DLD1 (cell line): ENCODE measurements around the gene HINT2.

Source experiments
- in situ Hi-C: cut with HindIII; loops from 2 replicates; pipeline ENCODE4 v1.10.0; 2017; ENCODE audit warnings: low sequenced_read_pairs

HINT2 gene

DNA sequence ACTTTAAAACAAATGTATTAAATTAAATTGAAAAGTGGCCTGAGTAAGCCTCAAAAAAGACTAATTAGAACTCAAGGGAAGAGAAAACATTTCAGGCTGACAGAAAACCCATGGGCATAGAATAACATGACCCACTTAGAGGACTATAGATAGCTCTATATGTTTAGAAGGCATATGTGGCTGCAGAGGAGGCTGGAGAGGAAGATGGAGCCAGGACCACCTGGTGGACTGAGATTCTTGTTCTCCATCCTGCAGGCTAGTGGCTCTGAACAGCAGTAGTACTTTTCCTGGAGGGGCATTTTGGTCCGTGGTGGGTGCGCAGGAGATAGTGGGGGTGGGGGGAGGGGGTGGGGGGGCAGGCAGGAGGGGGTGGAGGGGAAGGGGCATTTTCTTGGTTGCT, 33.8 kb downstream of the HINT2 start:
- in situ Hi-C loops = no loop called here

DNA sequence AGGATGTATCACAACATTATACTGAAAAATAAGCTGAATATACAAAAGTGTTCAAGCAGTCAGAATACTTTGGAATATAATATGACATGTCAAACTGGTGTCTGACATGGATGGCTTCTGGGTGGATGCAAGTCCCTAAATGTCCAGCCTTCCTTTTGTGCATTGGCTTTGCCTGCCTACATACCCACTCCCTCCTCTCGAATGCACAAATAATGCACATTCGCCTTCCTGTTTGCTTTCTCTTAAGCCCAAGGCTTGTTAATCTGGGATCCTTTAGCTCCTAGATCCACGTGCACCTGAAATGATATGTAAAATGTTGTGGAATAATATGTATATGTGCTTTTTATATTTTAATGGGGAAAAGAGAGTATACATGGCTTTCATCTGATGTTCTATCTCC, 36.3 kb downstream of the HINT2 start:
- in situ Hi-C loops = no loop called here

- in situ Hi-C loops = no loop called here
Measured at GRCh38 chr9:35776018-35776417, 38.8 kb downstream of the HINT2 start.

DNA sequence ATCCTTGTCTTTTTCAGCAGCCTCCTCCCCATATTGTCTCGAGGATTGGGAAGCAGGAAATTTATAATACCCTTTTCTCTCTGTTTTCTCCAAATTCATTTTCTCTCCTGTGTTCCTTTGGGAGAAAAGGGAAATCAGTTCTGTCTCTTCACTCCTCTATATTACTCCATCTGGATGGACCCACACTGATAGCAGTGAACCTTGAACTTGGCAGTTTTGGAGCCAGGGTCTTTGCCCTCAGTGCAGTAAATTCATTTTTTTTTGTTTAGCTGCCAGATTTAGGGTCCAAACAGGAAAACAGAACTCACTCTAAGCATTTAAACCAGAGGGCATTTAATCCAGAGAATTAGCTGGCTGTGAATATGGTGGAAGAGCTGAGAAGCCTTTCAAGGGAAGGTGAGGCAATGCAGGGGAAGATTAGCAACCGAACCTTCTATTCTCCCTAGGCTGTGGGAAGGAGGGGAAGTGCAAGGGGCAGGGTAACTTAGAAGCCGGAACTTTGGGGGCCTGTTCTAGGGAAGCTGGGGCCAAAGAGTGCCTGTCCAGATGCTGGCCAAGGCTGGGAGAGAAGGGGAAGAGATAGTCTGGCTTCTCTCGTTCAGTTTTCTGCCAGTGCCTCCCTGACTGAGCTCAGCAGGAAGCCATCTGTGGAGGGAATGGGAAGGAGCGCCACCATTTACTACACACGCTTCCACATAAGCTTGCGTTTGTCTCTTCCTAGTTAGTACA, 39.8 kb downstream of the HINT2 start:
- in situ Hi-C loops = no loop called here

GRCh38 chr9:35771943-35772342, 42.9 kb downstream of the HINT2 start:
- in situ Hi-C loops = no loop called here

DNA sequence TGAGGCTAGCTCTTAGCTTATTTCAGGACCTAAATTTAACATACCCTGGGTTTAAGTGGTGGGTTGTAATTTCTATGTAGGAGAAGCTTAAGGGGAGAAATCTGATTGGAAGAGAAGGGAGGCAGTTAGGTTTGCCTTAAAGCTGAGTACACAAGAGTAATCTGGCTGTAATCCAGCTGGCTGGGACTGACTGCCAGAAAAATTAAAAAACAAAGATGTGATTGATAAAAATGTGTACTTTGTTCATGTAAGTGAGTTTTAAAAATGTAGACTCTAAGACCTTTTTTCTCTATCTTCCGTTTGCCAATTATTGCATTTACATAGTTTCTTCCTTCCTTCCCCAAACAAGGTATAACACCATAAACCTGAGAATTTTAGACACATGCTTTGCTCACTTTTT, 43.3 kb downstream of the HINT2 start:
- in situ Hi-C loops = no loop called here

DNA sequence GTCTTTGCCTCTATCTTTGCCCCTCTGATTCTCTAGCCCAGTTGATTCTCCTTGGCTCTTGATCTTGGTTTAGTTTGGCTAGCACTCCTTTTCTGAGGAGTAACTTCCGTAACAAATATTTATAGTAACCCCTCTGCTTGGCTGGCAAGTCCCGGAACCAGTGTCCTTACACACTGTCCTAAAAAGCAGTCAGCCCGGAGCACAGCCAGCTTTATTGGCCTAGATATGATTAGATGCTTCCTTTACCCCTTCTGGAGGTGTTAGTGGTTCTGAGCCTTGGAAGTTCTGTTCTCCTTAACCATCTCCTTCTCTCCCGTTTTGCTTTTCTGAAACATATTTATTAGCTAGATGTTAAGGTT, 43.8 kb downstream of the HINT2 start:
- in situ Hi-C loops = no loop called here

GRCh38 chr9:35769763-35770162, 45.1 kb downstream of the HINT2 start:
- in situ Hi-C loops = no loop called here

- in situ Hi-C loops = no loop called here
Measured at GRCh38 chr9:35767458-35767857, 47.4 kb downstream of the HINT2 start.

GRCh38 chr9:35766997-35767396, 47.8 kb downstream of the HINT2 start:
- in situ Hi-C loops = no loop called here

DNA sequence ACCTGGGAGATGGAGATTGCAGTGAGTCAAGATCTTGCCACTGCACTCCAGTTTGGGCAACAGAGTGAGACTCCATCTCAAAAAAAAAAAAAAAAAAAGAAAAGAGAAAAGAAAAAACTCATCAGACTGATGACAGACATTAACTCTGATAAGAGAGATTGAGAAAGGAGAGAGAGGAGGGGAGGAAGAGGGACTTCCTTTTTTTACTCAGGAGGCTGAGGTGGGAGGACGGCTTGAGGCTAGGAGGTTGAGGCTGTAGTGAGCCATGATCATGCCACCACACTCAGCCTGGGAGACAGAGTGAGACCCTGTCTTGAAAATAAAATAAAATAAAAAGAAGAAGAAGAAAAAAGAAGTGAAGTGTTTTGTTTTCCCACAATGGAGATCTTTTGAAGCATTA, 51.0 kb downstream of the HINT2 start:
- in situ Hi-C loops = no loop called here

GRCh38 chr9:35763181-35763580, 51.7 kb downstream of the HINT2 start:
- in situ Hi-C loops = no loop called here
